GM12878 (cell line): ENCODE results near the gene ZNF764. TPM values are rescaled to one million over a fixed set of nuclear protein-coding genes. Genes with fewer than 3 reads are reported as not detected.

ENCODE experiments used
- ATAC-seq: fragments of 200-7000 bp; cut with Tn5 transposase; 3 replicates; pipeline ENCODE4 v1.9.1; 2020; ENCODE audit warnings: mild to moderate bottlenecking, moderate library complexity
- BruUV-seq: library from RNA; stranded (reverse); fragments of 400-500 nt; replicated peaks from 2 replicates; lab custom pipeline; 2021; lab: Mats Ljungman, UMichigan
- CTCF ChIA-PET: fragments of 300-600 bp; sonication (Branson Sonifier 250); formaldehyde crosslinking; extraction: SDS; loops from one replicate; lab custom pipeline; 2021; ENCODE audit warnings: inconsistent platforms; lab: Yijun Ruan, JAX
- POLR2A ChIA-PET: fragments of 350-600 bp; formaldehyde crosslinking; extraction: SDS; loops from one replicate; lab custom pipeline; 2021; ENCODE audit warnings: inconsistent platforms; lab: Charles Lee
- RAD21 ChIA-PET: fragments of 300-600 bp; sonication (Branson Sonifier 250); formaldehyde crosslinking; loops from one replicate; lab custom pipeline; 2023; ENCODE audit warnings: antibody characterized with exemption; ENCODE audit not compliant: unreplicated experiment; lab: Charles Lee
- SMC1A ChIA-PET: fragments of 300-600 bp; sonication (Branson Sonifier 250); formaldehyde crosslinking; loops from one replicate; lab custom pipeline; 2023; ENCODE audit not compliant: unreplicated experiment, uncharacterized antibody; lab: Charles Lee
- DNase-seq: peaks from one replicate; pipeline ENCODE4 v3.0.0-alpha.2; 2011; ENCODE audit warnings: low read depth, low spot score
- FAIRE-seq: peaks from 3 replicates; lab custom pipeline; 2011; peaks lifted over from hg19 to GRCh38; lab: Jason Lieb, UNC
- H2AFZ ChIP-seq: 2 replicates; pipeline ENCODE4 v1.6.0; 2011; ENCODE audit warnings: low read depth, low read length, control low read depth; ENCODE audit not compliant: control insufficient read depth
- H3K27ac ChIP-seq: 2 replicates; pipeline ENCODE4 v1.5.1; 2011; ENCODE audit warnings: control low read depth; ENCODE audit not compliant: control insufficient read depth, insufficient read depth
- H3K27me3 ChIP-seq, 2 experiments: replicated peaks in 1 of 2; 2 replicates each; pipeline versions ENCODE4 v1.6.0 to v1.6.1; 2011; ENCODE audit warnings: low read length in 1 of 2; ENCODE audit not compliant: control insufficient read depth in 2 of 2, insufficient read depth in 2 of 2
- H3K36me3 ChIP-seq, 2 experiments: 2 replicates each; pipeline ENCODE4 v1.5.1; 2011; ENCODE audit warnings: low read length in 1 of 2; ENCODE audit not compliant: control insufficient read depth in 2 of 2, insufficient read depth in 2 of 2
- H3K4me1 ChIP-seq: 2 replicates; pipeline ENCODE4 v1.6.1; 2011; ENCODE audit warnings: mild to moderate bottlenecking, low read length, moderate library complexity, mixed read lengths; ENCODE audit not compliant: control insufficient read depth, insufficient read depth
- H3K4me2 ChIP-seq: 2 replicates; pipeline ENCODE4 v1.6.0; 2011; ENCODE audit warnings: control low read depth; ENCODE audit not compliant: control insufficient read depth, insufficient read depth
- H3K4me3 ChIP-seq: fragments of 200-600 bp; sonication (generic); 2 replicates; pipeline ENCODE4 v1.5.1; 2016
- H3K79me2 ChIP-seq: 2 replicates; pipeline ENCODE4 v1.6.0; 2011; ENCODE audit warnings: low read length; ENCODE audit not compliant: control insufficient read depth, insufficient read depth
- H3K9ac ChIP-seq: 2 replicates; pipeline ENCODE4 v1.8.0; 2011; ENCODE audit warnings: low read length, control low read depth, mixed read lengths; ENCODE audit not compliant: control insufficient read depth, insufficient read depth
- H3K9me3 ChIP-seq: replicated peaks from 3 replicates; pipeline ENCODE4 v1.5.1; 2011; ENCODE audit warnings: mild to moderate bottlenecking, low read length; ENCODE audit not compliant: control insufficient read depth, insufficient read depth
- H4K20me1 ChIP-seq: 2 replicates; pipeline ENCODE4 v1.6.0; 2011; ENCODE audit not compliant: control insufficient read depth, insufficient read depth
- BHLHE40 ChIP-seq, 2 experiments: fragments of 450-650 bp in 1 of 2; IDR thresholded peaks; 2 replicates each; pipeline ENCODE4 v1.6.1; 2011 to 2017; ENCODE audit warnings: low read depth in 2 of 2, borderline replicate concordance in 1 of 2, improper control_type of control experiment in 1 of 2, low read length in 1 of 2, mild to moderate bottlenecking in 1 of 2
- FOXM1 ChIP-seq: IDR thresholded peaks from 2 replicates; pipeline ENCODE4 v1.6.1; 2012; ENCODE audit warnings: low read depth, mild to moderate bottlenecking, inconsistent platforms, low read length, moderate library complexity
- MXI1 ChIP-seq: fragments of 150-350 bp; IDR thresholded peaks from 2 replicates; pipeline ENCODE4 v1.6.1; 2011; ENCODE audit warnings: low read depth, mild to moderate bottlenecking, inconsistent platforms, low read length, improper control_type of control experiment
- NFYA ChIP-seq: IDR thresholded peaks from 2 replicates; pipeline ENCODE4 v1.6.1; 2011; ENCODE audit warnings: low read depth, mild to moderate bottlenecking, low read length, improper control_type of control experiment, borderline replicate concordance
- NKRF ChIP-seq: fragments of 450-650 bp; conservative IDR thresholded peaks from 2 replicates; pipeline ENCODE4 v1.6.1; 2017; ENCODE audit warnings: mild to moderate bottlenecking, moderate library complexity
- PAX5 ChIP-seq: IDR thresholded peaks from 2 replicates; pipeline ENCODE4 v1.6.1; 2011; ENCODE audit warnings: low read depth, low read length, borderline replicate concordance
- POLR2AphosphoS2 ChIP-seq: IDR thresholded peaks from 2 replicates; pipeline ENCODE4 v1.6.1; 2011; ENCODE audit warnings: low read depth, mild to moderate bottlenecking, low read length, improper control_type of control experiment, moderate library complexity
- RUNX3 ChIP-seq: IDR thresholded peaks from 2 replicates; pipeline ENCODE4 v1.6.1; 2012; ENCODE audit warnings: low read length, inconsistent platforms
- SIX5 ChIP-seq: IDR thresholded peaks from 2 replicates; pipeline ENCODE4 v1.6.1; 2011; ENCODE audit warnings: mild to moderate bottlenecking, low read depth, low read length, moderate library complexity; ENCODE audit not compliant: severe bottlenecking
- SREBF1 ChIP-seq: IDR thresholded peaks from 2 replicates; pipeline ENCODE4 v1.6.1; 2012; ENCODE audit warnings: mild to moderate bottlenecking, low read length
- TAF1 ChIP-seq: IDR thresholded peaks from 2 replicates; pipeline ENCODE4 v1.6.1; 2011; ENCODE audit warnings: mild to moderate bottlenecking, low read depth, low read length, borderline replicate concordance
- ZNF384 ChIP-seq: IDR thresholded peaks from 2 replicates; pipeline ENCODE4 v1.6.1; 2012; ENCODE audit warnings: low read depth, mild to moderate bottlenecking, low read length, improper control_type of control experiment, borderline replicate concordance
- WGBS: methylation state at CpG from one replicate; pipeline ENCODE4 v1.1.6; 2016; ENCODE audit warnings: low lambda C conversion rate; ENCODE audit not compliant: insufficient replicate concordance, insufficient coverage; ENCODE audit errors: missing lambda C conversion rate; 5-methylcytosine and 5-hydroxymethylcytosine counted together
- in situ Hi-C: fragments of 300-500 bp; cut with MboI; formaldehyde crosslinking; loops from 9 replicates; pipeline ENCODE4 v1.14.3; 2018; ENCODE audit warnings: mixed read lengths
- intact Hi-C: fragments of 100-400 bp; cut with micrococcal nuclease; formaldehyde crosslinking; loops from one replicate; pipeline ENCODE4 v1.14.2; 2022; ENCODE audit not compliant: unreplicated experiment
- polyA plus RNA-seq, 11 experiments: library from polyadenylated mRNA; depleted of rRNA in 4 of 11; unstranded in 6 of 11; stranded (reverse) in 5 of 11; fragments of >200 nt; fragmentation: Nextera tagmentation in 4 of 11; fragmentation: Illumina TruSeq in 1 of 11; extraction: Ambion mirVana in 4 of 11; extraction: Trizol in 1 of 11; gene quantifications; 1 replicate in 1 of 11; 2 replicates in 10 of 11; pipeline versions ENCODE4 v1.2.1 to v1.2.3, GENCODE V29; 2011 to 2016; ENCODE audit warnings: inconsistent platforms in 2 of 11, missing spikeins in 2 of 11, low read depth in 1 of 11
- total RNA-seq, 4 experiments: library from RNA; depleted of rRNA in 3 of 4; stranded (reverse); fragments of >200 nt in 3 of 4; fragmentation: Illumina TruSeq in 1 of 4; extraction: Trizol in 1 of 4; gene quantifications; 2 replicates each; pipeline versions ENCODE4 v1.2.1 to v1.2.3, GENCODE V29; 2013 to 2021

The ZNF764 gene
- total and polyA plus RNA-seq, 10 of the 15 experiments (the other 5 are each of a cell fraction or from before 2014, with no cell fraction given): 0.61 to 11.9 (median 3.8) TPM

GRCh38 chr16:30556125-30556473 is 2.1 kb downstream of the ZNF764 start:
- FAIRE-seq: no peak
- Histone ChIP-seq H4K20me1 (no peaks in the 10 kb centered on the region), H3K9ac (no peak overlapping the region), H2AFZ (no peak overlapping the region), H3K27me3 (no peaks in the 10 kb centered on the region), H3K4me2 (no peak overlapping the region), H3K4me1 (no peaks in the 10 kb centered on the region), H3K4me3 (no peak overlapping the region), H3K9me3 (no peaks in the 10 kb centered on the region), H3K36me3 (peaks cover 7 to 10% of the 10 kb centered on the region in 2 experiments; a peak in 3 of 4 replicates), H3K27ac (no peak overlapping the region), H3K79me2 (peaks cover 11% of the 10 kb centered on the region)
- SMC1A ChIA-PET: interaction anchor here (1.3 to 2.8 kb wide), 3 partner anchors 12 to 21 kb away, joined by 4 to 47 read pairs (median 6); partner anchors contain the start of gene ZNF747
- 94% methylated on average over 10 of the region's 10 CpGs for WGBS
- RAD21 ChIA-PET: interaction anchor here (4.3 kb wide), 1 partner anchor 20 kb away, joined by 99 read pairs; the partner anchor contains the start of gene ZNF747
- CTCF ChIA-PET: interaction anchor here (1.2 to 3.0 kb wide), 4 partner anchors 16 to 126 kb away, joined by 3 to 59 read pairs (median 8); partner anchors contain the start of genes DCTPP1 and ZNF747
- DNase-seq: no peak
- intact Hi-C loops (no loop called here), in situ Hi-C loops (no loop called here)
- no TSS peak for BruUV-seq
- no peak for TF ChIP-seq TAF1
- TF ChIP-seq NKRF: no peak
- no peak for TF ChIP-seq MXI1
- no peak for TF ChIP-seq FOXM1
- TF ChIP-seq POLR2AphosphoS2: no peak
- no peak for TF ChIP-seq RUNX3
- no peak for TF ChIP-seq BHLHE40 (IDR thresholded peaks at IDR 0.05; ENCODE audit: borderline replicate concordance in 1 of 2, low read depth in 2 of 2, low read length in 1 of 2)
- TF ChIP-seq SIX5: no peak
- TF ChIP-seq NFYA: no peak
- TF ChIP-seq SREBF1: no peak
- no peak for TF ChIP-seq ZNF384
- no peak for TF ChIP-seq PAX5
- POLR2A ChIA-PET: no interaction called here
- no peak for ATAC-seq
